Right cardiac atrium (tissue), 5 donors: ENCODE results near the gene CCDC7. TPM values are rescaled to one million over a fixed set of nuclear protein-coding genes. Genes with fewer than 3 reads are reported as not detected.
"Not testable (repeated sequence)": the region's sequence is repeated elsewhere in the genome, so short reads cannot be mapped to it uniquely, and the experiment has no call there.

Experiments
- ATAC-seq, 2 donors: fragments of 200-7000 bp; cut with Tn5 transposase; one replicate each; pipeline versions ENCODE4 v1.8.0 to v1.9.1; 2020; ENCODE audit warnings: moderate library complexity in 2 of 2, mild to moderate bottlenecking in 1 of 2
- DNase-seq, 3 donors: peaks; one replicate each; pipeline ENCODE4 v3.0.0-alpha.2; 2020
- H3K27ac ChIP-seq: one replicate; pipeline ENCODE4 v1.5.1; 2013; ENCODE audit warnings: mild to moderate bottlenecking, low read length, control low read depth, moderate library complexity
- H3K27me3 ChIP-seq: one replicate; pipeline ENCODE4 v1.6.1; 2013; ENCODE audit not compliant: control insufficient read depth, insufficient read depth
- H3K4me1 ChIP-seq: one replicate; pipeline ENCODE4 v1.6.1; 2013; ENCODE audit warnings: low read length; ENCODE audit not compliant: control insufficient read depth, insufficient read depth
- H3K4me3 ChIP-seq: one replicate; pipeline ENCODE4 v1.5.1; 2013; ENCODE audit warnings: low read length, control low read depth
- H3K9me3 ChIP-seq: one replicate; pipeline ENCODE4 v1.6.1; 2013; ENCODE audit warnings: low read length; ENCODE audit not compliant: control insufficient read depth
- WGBS: extraction: QIAGEN DNeasy Blood & Tissue Kit; methylation state at CpG from one replicate; pipeline ENCODE4 v1.1.7; 2013; 5-methylcytosine and 5-hydroxymethylcytosine counted together
- intact Hi-C, 4 donors: fragments of 100-400 bp; cut with DNase I; formaldehyde crosslinking; loops; one replicate each; pipeline versions ENCODE4 v1.11.0 to v1.14.0; 2022 to 2023
- polyA plus RNA-seq: library from polyadenylated mRNA; stranded (reverse); fragments of 200-250 nt; gene quantifications from one replicate; pipeline ENCODE4 v1.2.3, GENCODE V29; 2013
- total RNA-seq, 4 donors: library from RNA; stranded (reverse); fragmentation: NEBNext Ultra II Directional; extraction: Animal tissue kit (Norgen Biotek cat#: 25700); gene quantifications; one replicate each; pipeline ENCODE4 v1.2.1, GENCODE V29; 2021
- donor health status: healthy with polysubstance abuse.
- donor health status: DM: no; HTN: yes; CAD: no.
- donor health status: DM: no; HTN: no; CAD: no.
- donor health status: DM: no; HTN: yes; CAD: no; lungs with severe emphysema.
- donor health status: DM: yes; HTN: yes; CAD: no.

CCDC7 gene
- total and polyA plus RNA-seq, 5 donors: 0.91 to 38.7 (median 34.7) TPM

DNA sequence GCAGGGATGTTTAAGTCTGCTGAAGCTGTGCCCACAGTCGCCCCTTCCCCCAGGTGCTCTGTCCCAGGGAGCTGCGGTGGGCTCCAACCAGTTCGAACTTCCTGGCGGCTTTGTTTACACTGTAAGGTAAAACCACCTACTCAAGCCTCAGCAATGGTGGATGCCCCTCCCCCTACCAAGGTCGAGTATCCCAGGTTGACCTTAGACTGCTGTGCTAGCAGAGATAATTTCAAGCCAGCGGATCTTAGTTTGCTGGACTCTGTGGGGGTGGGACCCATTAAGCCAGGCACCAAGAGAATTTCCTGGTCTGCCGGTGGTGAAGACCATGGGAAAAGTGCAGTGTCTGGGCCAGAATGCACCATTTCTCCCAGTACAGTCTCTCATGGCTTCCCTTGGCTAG is 56.0 kb downstream of the CCDC7 start:
- DNase-seq (peak in 1 of 3 donors; percentile 9), ATAC-seq (no peak)
- H3K4me1 ChIP-seq: no peaks in the 10 kb centered on the region
- H3K9me3 ChIP-seq: no peaks in the 10 kb centered on the region
- no peak overlapping the region for H3K27ac ChIP-seq
- intact Hi-C loops: no loop called here
- H3K27me3 ChIP-seq: no peaks in the 10 kb centered on the region
- WGBS: 78% methylated on average over 7 of the region's 7 CpGs
- no peak overlapping the region for H3K4me3 ChIP-seq

DNA sequence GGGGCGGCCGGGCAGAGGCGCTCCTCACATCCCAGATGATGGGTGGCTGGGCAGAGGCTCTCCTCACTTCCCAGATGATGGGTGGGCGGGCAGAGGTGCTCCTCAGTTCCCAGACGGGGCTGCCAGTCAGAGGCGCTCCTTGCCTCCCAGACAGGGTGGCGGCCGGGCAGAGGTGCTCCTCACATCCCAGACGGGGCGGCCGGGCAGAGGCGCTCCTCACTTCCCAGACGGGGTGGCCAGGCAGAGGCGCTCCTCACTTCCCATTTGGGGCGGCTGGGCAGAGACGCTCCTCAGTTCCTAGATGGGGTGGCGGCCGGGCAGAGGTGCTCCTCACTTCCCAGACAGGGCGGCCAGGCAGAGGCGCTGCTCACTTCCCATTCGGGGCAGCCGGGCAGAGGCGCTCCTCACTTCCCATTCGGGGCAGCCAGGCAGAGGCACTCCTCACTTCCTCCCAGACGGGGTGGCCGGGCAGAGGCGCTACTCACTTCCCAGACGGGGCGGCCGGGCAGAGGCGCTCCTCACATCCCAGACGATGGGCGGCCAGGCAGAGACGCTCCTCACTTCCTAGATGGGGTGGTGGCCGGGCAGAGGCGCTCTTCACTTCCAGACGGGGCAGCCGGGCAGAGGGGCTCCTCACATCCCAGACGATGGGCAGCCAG is 60.0 kb downstream of the CCDC7 start:
- 93% methylated on average over 39 of the region's 39 CpGs for WGBS
- DNase-seq: peak in 1 of 3 donors; percentile 13
- H3K27me3 ChIP-seq, H3K27ac ChIP-seq, H3K4me1 ChIP-seq, H3K9me3 ChIP-seq, intact Hi-C loops, H3K4me3 ChIP-seq, ATAC-seq: not testable (repeated sequence)

DNA sequence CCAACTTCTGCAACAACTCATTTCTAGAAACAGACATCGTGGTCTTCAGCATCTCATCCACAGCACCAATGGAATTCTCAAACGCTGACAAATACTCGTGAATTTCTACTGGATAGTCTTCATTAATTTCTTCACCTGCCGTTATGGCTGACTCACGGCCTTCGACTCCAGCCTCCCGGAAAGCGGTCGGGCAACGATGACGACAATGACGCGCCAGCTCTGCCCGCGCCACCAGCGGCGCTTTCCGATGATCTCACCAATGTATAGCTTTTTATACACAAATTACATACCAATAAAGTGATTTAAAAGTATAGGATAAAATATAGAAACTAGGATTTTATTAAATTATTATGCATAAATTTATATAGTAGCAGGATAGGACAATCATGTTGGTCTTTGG is 65.7 kb downstream of the CCDC7 start:
- WGBS: 84% methylated on average over 18 of the region's 18 CpGs
- no peak overlapping the region for H3K4me3 ChIP-seq
- H3K27ac ChIP-seq: no peak overlapping the region
- H3K27me3 ChIP-seq: no peaks in the 10 kb centered on the region
- ATAC-seq (no peak), DNase-seq (no peak)
- H3K4me1 ChIP-seq: no peaks in the 10 kb centered on the region
- H3K9me3 ChIP-seq: no peaks in the 10 kb centered on the region
- intact Hi-C loops: no loop called here

DNA sequence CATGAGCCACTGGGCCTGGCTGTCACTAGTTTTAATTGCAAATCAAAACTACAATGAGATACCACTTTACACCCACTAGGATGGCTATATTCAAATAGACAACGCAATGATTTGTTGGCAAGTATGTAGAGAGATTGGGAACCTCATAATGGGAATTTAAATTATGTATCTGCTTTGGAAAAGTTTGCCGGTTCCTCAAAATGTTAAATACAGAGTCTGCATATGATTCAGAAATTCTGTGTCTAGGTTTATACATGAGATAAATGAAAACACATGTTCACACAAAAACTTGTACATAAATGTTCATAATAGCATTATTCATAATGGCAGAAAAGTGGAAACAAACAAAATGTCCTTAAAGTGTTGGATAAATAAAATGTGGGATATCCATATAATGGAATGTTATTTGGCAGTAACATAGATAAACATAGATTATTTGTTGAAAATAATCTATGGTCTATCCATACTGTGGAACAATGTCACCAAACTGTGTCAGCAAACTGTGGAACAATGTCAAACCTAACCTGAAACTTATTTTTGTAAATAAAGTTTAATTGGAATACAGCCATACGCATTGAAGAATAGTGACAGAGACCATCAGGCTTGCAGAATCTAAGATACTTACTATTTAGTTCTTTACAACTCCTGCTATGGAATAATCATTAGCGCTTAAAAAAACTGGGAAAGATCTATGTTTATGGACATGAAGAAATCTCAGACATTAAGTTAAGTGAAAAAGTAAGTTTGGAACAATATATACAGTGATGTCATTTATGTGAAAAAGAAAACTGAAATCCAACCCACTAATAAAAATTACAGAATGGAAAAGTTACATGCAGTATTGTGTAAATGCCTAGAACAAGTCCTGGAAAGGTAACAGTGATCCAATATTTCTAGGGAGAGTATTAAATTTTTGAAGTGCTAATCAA is 70.9 kb downstream of the CCDC7 start:
- Histone ChIP-seq H3K27ac (no peak overlapping the region), H3K27me3 (no peaks in the 10 kb centered on the region), H3K9me3 (no peaks in the 10 kb centered on the region), H3K4me1 (no peaks in the 10 kb centered on the region), H3K4me3 (no peak overlapping the region)
- ATAC-seq: no peak
- DNase-seq: no peak
- 92% methylated on average over 4 of the region's 4 CpGs for WGBS
- intact Hi-C loops: no loop called here

DNA sequence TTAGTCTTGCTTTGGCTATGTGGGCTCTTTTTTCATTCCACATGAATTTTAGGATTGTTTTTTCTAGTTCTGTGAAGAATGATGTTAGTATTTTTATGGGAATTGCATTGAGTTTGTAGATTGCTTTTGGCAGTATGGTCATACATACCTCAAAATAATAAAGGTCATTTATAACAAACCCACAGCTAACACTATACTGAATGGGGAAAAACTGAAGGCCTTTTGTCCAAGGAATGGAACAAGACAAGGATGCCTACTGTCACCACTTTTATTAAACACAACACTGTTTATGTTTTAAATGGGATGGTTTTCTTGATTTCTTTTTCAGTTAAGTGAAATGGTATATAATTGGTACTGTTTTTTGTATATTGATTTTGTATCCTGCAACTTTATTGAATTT is 84.3 kb downstream of the CCDC7 start:
- Histone ChIP-seq H3K4me1 (no peaks in the 10 kb centered on the region), H3K4me3 (no peak overlapping the region), H3K27ac (no peak overlapping the region), H3K27me3 (no peaks in the 10 kb centered on the region), H3K9me3 (no peaks in the 10 kb centered on the region)
- ATAC-seq (no peak), DNase-seq (no peak)
- intact Hi-C loops: no loop called here

DNA sequence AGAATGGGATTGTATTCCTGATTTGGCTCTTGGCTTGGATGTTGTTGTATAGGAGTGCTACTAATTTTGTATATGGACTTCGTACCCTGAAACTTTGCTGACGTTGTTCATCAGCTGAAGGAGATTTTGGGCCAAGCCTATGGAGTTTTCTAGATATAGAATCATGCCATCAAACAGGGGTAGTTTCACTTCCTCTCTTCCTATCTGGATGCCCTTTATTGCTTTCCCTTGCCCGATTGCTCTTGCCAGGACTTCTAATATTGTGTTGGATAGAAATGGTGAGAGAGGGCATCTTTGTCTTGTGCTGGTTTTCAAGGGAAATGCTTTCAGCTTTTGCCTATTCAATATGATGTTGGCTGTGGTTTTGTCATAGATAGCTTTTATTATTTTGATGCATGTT is 92.3 kb downstream of the CCDC7 start:
- no peak overlapping the region for H3K27ac ChIP-seq
- H3K4me1 ChIP-seq: no peaks in the 10 kb centered on the region
- DNase-seq (no peak), ATAC-seq (no peak)
- WGBS: 85% methylated on average over 3 of the region's 3 CpGs
- intact Hi-C loops: no loop called here
- H3K27me3 ChIP-seq: no peaks in the 10 kb centered on the region
- no peak overlapping the region for H3K4me3 ChIP-seq
- H3K9me3 ChIP-seq: no peaks in the 10 kb centered on the region

DNA sequence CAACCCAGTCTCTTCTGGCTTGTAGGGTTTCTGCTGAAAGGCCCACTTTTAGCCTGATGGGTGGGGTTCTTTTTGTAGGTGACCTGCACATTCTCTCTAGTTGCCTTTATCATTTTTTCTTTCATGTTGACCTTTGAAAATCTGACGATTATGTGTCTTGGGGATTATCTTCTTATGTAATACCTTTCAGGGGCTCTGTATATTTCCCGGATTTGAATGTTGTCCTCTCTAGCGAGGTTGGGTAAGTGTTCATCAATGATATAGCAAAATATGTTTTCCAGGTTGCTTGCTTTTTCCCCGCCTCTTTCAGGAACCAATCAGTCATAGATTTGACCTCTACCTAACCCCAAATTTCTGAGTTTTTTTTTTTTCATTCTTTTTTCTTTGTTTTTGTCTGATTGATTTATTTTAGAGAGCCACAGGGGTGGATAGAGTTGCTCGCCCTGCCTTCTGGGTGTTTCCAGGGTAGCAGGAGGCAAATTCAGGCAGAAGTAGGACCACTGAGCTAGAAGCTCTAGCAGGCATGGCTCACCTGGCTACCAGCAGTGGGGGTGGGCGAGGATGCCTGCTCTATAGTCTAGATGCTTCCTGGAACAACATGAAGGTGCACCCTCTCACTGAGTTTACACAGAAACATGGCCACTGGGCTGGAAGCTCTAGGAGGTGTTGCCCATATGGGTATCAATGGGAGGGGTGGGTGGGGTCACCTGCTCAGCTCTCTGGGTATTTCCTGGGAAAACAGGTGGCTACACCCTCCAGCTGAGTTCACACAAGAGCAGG is 94.9 kb downstream of the CCDC7 start:
- 94% methylated on average over 6 of the region's 6 CpGs for WGBS
- Histone ChIP-seq H3K4me3 (no peak overlapping the region), H3K4me1 (no peaks in the 10 kb centered on the region), H3K27me3 (no peaks in the 10 kb centered on the region), H3K27ac (no peak overlapping the region), H3K9me3 (no peaks in the 10 kb centered on the region)
- DNase-seq (no peak), ATAC-seq (no peak)
- intact Hi-C loops: no loop called here

DNA sequence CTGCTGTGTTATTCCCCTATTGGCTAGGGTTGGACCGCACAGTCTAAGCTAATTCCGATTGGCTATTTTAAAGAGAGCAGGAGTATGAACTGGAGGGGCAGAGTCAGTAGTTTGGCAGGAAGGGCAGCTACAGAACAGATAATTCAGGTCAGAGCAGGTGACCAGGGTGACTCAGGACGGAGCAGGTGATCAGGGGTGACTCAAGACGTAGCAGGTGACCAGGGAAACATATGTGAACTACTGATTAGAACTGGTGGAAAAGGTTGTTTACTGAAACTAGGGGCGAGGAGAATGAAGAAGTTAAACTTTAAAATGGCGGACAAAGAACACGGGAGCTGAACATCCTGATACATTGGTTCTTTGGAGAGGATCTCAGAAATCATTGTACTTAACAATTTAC is 102.3 kb downstream of the CCDC7 start:
- Histone ChIP-seq H3K9me3 (no peaks in the 10 kb centered on the region), H3K4me1 (no peaks in the 10 kb centered on the region), H3K4me3 (no peak overlapping the region), H3K27me3 (no peaks in the 10 kb centered on the region), H3K27ac (no peak overlapping the region)
- no peak for ATAC-seq
- intact Hi-C loops: no loop called here
- DNase-seq: no peak
- 96% methylated on average over 7 of the region's 7 CpGs for WGBS

DNA sequence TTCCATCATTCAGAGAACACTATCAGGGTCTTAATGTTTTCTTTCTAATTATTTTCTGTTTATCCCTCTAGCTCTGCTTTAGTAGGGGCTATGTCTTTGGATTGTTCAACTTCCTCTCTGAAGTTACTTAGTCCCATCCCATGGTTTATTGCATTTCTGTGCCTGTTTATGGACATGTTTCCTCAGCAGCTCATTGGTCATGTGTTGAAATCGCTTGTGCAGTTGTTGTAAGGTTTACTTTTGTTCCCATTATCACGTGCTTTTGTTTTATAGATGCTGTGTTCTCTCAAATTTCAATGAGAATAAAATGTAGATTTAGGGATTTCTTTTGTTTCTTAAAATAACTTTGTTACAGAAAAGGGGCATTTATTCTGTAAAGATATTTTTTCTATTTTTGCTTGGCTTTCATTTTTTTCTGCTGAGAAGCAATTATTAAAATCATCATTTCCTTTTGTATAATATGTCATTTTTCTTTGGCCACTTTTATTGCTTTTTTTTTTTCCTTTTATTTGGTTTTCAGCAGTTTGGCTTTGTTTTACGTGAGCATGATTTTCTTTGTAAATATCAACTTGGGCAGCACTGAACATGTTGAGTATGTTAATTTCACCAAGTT is 110.9 kb downstream of the CCDC7 start:
- H3K9me3 ChIP-seq: no peaks in the 10 kb centered on the region
- no peaks in the 10 kb centered on the region for H3K4me1 ChIP-seq
- H3K27ac ChIP-seq: no peak overlapping the region
- WGBS: 82% methylated on average over 3 of the region's 3 CpGs
- DNase-seq (no peak), ATAC-seq (no peak)
- H3K4me3 ChIP-seq: no peak overlapping the region
- intact Hi-C loops: no loop called here
- H3K27me3 ChIP-seq: no peaks in the 10 kb centered on the region

DNA sequence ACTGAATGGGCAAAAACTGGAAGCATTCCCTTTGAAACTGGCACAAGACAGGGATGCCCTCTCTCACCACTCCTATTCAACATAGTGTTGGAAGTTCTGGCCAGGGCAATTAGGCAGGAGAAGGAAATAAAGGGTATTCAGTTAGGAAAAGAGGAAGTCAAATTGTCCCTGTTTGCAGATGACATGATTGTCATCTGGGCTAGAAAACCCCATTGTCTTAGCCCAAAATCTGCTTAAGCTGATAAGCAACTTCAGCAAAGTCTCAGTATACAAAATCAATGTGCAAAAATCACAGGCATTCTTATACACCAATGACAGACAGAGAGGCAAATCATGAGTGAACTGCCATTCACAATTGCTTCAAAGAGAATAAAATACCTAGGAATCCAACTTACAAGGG is 116.8 kb downstream of the CCDC7 start:
- H3K27me3 ChIP-seq, H3K4me1 ChIP-seq, H3K27ac ChIP-seq, intact Hi-C loops, DNase-seq, H3K4me3 ChIP-seq, H3K9me3 ChIP-seq, ATAC-seq: not testable (repeated sequence)

DNA sequence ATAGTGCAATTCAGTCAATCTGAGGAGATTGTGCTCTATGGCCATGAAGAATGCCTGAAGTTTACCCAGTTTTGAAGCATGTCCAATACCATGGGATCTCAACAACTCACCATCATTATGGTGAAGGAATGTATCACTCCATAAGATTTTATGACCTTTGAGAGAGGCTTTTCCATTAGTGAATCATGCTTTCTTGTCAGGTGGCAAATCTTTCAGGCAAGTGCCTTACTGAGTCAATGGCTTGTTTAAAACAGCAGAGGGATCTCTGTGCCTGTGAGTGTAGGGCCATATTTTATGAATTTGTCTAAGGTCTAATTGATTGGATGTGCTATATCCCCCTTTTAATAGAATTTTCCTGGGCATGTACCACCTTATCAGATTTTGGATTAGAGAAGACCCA is 131.5 kb downstream of the CCDC7 start:
- intact Hi-C loops: no loop called here
- DNase-seq: no peak
- Histone ChIP-seq H3K4me1 (no peaks in the 10 kb centered on the region), H3K27ac (no peak overlapping the region), H3K4me3 (no peak overlapping the region), H3K27me3 (no peaks in the 10 kb centered on the region), H3K9me3 (no peaks in the 10 kb centered on the region)
- no peak for ATAC-seq
